NCI-H187 (cell line): ENCODE data around the gene PARM1.
"Not testable (repeated sequence)": the region's sequence is repeated elsewhere in the genome, so short reads cannot be mapped to it uniquely, and the experiment has no call there.

Experiments
- DNase-seq, 2 experiments: peaks; one replicate each; lab custom pipeline; 2025; lab: John Stamatoyannopoulos, UW

Gene PARM1

DNA sequence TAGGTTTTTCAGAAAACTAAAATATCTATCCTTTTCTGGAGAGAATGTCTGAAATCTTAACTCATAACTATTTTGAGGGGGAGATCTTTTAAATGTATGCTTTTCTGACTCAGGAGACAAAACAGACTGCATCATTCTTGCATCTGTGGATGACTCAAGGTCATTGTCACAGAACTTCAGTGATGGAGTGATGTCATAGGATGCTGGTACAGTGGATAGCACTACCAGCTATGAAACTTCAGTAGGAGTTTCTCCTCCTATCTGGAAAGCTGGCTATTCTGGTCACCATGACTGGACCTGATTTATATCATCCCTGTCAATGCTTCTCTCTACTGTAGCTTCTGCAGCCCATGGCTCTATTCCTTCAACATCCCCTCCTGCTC is 50.3 kb downstream of the PARM1 start:
- DNase-seq, result no peak

DNA sequence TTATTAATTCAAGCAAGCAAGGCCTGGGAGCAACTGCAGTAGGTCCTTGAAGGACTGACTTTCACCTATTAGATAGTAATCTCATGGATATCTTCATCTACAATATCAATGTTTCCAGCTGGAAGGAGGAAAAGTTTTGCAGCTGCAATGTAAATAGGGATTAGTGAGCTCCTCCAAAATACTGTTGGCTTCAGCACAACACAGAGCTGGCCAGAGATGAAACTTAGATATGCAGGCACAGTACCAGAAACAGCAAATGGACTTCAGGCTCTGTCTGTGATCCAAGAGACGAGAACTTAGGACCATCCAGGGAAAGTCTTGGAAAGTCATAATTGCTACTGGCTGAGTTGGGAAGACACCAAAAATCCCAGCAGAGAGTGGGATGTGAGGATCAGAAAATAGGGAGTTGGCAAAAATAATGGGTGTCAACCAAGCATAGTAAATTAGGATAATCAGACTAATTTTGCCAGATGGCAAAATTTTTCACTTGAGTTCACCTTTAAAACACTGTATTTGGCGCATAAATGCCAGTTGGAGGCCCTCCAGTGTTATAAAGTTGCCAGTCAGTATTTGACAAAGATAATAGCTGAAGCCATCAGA is 57.5 kb downstream of the PARM1 start:
- DNase-seq, result no peak

DNA sequence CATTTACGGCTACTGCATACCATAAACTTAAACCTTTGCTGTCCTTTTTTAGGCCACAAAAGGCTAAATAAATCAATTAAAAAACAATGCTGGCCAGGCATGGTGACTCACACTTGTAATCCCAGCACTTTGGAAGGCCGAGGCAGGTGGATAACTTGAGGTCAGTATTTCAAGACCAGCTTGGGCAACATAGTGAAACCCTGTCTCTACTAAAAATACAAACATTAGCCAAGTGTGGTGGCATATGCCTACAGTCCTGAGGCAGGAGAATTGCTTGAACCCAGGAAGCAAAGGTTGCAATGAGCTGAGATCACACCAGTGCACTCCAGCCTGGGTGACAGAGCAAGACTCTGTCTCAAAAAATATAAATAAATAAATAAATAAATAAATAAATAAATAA is 61.5 kb downstream of the PARM1 start:
- DNase-seq, result not testable (repeated sequence)

DNA sequence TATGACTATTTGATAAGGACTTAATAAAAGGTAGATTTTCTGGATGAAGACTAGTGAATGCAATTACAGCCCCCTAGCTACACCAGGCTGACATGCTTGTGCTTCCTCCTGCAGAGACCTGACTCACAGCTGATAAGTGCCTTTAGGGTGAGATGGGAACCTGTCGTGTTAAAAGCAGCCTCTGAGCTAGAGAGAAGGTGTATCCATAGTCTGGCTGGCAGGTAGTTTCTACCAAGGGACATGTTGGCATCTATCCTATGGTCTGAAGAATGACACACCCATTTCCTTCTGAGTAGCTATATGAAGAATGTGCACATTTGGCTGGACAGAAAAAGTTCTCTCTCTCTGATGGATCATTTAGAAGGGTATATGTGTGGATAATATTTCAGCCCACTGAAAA is 64.1 kb downstream of the PARM1 start:
- no peak for DNase-seq

DNA sequence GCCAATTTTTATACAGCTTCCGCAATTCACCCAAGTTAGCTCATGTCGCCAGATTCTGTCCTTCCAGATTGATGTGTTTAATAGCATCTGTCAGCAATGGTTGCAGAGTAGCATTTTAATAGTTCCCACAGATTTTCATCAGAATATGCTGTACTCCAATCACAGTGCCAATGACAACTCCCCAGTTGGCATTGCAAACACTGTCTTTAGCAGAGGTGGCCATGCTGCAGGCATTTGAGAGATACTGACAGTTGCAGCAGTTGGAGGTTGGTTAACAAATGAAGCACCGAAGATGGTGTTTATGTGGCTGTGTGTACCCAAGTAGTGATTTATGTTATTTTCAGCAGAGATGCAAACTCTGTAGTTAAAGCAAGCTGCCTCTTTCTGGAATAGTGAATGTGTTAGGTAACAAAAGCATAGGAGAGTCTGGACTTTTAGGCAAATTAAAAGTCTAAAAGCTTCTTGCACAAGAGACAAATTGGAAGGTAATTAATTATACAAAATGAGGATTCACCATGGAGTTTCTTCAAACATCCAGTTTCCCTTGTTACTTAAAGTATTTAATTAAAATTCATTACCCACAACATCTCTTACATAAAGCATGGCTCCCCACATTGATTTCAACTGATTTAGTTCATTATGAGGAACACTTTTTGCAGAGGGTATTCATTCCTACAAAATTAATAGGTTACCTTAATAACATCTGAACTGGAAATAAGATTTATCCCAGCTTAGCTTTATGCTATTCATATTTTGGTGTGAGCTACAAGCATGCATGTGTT is 65.2 kb downstream of the PARM1 start:
- no peak for DNase-seq

DNA sequence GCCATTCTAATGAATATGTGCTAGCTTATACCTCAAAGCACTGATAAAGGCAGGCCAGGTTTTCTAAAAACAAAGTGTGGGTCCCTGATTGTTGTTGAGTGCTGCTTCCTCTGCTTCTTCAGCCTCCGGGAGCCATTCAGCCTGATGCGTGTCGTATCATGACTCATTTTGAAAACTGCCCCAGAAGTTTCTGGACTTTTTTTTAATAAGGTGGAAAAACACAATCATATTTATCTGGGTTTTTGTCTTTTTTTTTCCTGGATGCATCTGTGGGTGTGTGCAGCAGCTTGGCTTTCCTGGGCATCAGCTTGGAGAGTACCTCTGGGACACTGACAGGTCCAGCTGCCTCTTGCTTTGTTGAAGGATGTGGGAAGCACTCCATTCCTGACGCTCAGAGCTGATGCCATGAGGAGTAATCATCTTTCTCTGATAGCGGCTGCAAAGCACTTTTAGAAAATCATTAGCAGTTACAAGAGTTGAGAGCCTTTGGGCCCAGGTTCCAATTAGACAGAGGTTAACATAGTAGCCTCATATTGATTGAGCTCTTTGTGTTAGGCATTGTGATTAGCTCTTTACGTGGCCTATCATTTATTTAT is 66.9 kb downstream of the PARM1 start:
- no peak for DNase-seq

DNA sequence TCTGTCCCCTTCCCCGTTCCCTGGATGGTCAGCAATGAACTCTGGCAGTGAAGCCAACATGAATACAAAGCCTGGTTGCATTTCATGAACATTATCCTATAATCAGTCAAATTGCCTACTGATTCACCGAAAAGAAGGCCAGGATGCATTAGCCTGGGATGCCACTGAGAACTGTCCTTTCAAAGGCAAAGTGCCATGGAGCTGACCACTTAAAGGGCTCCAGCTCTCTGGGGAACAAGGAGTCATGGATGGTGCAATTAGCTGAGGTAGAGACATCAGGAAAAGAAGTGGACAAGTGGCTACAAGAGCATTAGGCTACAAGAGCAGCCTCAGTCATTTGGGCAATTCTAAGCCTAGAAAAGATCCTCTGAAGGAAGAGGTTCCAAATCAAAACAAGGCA is 69.0 kb downstream of the PARM1 start:
- no peak for DNase-seq

DNA sequence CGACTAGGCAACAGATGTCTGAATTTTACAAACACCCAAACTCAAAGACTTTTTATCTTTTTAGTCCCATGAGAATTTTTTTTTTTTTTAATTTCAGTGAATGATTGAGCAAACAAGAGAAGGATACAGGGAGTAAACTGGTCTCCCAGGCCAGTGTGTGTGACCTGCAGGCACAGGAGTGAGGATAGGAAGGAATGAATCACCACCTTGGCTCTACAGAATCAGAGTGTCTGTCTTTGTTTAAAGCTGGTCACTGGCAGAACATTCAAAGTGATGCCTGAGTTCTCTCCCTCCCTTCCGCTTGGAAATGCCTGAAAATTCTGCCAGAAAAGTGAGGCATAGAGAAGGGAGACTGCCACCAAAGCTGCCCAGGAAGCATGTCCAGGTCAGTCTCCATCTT is 69.5 kb downstream of the PARM1 start:
- DNase-seq, result no peak

DNA sequence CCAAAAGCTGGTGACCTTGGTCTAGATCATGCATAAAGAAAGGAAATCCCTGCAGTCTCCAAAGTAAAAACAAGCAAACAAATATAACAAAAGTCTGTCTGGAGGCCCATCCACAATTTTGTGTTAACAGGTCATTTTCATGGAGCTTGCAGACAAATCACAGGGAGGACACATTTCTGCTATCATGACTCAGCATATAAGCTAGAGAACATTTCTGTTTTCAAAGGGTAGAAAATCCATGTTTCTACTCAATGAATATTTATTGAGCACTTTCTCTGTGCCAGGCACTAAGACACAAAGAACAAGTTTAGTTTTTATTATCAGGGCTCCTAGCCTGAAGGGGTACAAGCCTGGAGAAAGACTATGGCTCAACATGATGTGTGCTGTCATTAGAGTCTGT is 71.1 kb downstream of the PARM1 start:
- no peak for DNase-seq

DNA sequence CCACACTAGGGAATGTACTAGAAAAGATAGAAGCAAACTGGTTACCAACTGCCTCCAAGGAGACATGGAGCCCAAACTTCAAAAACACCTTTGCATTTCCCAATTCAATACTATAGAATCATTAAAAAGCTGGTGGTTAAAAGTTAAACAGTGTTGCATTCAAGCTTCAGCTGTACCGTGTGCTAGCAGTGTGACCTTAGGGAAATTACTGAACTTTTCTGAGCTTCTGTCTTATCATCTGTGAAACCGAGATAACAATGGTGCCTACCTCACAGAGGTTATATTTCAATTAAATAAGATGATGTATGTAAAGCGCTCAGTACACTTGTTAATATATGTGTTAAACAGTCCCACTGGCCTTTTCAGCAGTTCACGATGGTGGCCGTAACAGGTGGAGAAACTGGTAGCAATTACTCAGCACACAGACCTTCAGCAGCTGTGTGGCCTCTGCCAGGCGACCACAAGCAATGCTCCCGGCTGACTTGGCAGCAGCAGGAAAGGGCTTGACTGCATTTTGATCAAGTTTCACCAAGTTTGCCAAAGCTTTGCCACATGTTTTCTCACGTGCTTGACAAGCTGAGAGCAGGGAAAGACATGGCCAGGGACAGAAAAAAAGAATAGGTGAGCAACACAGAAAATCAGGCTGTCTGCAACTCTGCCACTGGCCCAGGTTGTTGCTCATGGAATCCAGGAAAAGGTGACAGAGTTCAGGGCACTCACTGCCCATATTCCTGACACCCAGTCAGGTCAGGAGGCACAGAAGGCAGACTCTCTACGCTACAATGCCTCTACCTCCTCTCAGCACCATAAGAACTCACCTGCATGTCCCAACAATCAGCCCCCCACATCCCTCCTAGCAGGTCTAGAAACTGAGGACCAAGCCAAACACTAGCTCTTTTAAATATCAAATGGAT is 72.1 kb downstream of the PARM1 start:
- DNase-seq, result no peak

DNA sequence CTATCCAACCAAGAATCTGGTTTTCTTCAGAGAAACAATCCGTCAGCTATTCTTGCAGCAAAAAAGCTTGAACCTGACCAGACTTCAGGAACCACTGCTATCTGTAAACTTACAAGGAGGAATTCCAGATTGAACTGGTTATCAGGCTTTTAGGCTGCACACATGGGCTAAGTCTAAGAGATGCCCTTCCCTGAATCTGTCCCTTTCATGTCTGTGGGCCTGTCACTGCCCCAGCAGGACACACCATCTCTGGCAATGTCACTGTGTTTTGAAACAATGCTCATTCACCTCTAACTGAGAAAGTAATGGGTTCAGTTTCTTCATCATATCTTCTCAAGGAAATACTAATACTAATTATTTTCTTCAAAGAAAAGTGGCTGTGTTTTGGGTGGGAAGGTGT is 72.8 kb downstream of the PARM1 start:
- DNase-seq, result no peak

DNA sequence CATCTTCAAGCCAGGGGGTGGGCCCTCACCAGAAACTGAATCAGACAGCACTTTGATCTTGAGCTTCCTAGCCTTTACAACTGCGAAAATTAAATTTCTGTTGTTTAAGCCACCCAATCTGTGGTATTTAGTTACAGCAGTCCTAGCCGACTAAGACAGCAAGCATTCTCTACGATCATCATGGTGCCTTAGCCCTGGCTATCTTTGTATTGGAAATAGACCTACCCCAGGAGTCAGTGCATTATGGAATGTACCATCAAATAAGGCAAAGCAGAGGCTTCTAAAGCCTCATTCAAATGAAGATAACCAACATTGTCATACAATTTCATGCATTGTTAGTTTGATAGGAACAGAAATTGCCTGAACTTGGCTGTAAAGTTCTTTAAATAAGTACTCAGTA is 75.0 kb downstream of the PARM1 start:
- DNase-seq, result no peak

DNA sequence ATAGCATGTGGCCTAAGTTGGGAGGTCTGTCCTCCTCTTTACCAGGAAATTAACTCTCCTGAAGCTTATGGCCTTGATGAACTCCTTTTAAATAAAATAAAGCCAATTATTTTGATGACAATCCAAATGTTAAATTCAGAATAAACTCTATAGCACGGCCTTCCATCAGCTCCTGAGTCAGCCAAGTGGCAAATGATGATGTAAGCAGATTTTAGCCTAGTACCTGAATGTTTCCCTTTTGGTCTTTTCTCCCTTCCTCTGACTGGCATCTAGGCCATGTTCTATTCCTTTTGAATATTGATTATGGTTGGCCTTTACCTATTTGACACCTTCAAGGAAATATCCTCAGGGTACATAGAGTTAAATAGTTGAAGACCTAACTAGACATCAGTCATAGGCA is 76.2 kb downstream of the PARM1 start:
- no peak for DNase-seq

DNA sequence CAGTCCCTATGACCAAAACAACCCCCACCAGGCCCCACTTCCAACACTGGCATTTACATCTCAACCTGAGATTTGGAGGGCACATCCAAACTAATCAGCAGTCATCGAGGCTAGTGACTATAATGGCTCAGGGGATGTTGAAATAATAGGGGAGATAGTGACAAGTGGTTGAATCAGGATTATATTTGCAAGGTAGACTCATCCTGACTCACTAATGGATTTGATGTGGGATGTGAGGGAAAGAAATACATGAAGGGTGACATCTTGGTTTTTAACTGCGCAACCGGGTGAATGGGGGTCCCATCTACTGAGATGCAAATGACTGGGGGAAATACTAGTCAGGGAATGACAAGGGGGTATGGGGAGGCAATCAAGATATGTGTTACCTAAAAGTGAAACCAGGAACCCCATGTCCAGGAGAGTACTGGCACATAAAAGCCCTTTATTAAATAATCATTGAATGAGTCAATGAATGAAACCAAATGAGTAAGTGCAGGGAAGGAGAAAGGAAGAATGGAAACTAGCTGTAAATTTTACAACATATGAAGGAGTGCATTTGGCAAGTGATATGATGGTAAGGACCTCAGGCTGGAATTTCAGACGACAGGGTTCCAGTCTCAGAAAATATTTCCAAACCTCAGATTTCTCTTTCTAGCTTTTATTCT is 78.3 kb downstream of the PARM1 start:
- no peak for DNase-seq

DNA sequence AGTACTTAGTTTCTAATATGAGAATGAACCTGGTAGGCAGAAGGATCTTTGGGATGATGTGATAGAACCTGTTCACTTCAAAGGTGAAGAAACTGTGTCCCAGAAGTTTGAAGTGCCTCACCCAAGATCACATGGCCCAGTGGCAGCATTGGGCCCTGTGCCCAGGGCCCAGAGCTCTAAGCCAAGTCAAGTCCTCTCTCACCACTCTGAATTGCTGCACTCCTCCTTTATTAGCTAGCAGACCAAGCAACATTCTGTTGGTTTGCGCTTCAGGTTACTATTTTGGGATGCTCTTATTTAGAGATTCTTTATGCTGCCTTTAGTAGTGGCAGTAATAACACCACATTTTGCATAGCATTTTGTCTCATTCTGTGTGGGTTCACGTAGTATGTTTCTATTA is 82.7 kb downstream of the PARM1 start:
- DNase-seq, result no peak

DNA sequence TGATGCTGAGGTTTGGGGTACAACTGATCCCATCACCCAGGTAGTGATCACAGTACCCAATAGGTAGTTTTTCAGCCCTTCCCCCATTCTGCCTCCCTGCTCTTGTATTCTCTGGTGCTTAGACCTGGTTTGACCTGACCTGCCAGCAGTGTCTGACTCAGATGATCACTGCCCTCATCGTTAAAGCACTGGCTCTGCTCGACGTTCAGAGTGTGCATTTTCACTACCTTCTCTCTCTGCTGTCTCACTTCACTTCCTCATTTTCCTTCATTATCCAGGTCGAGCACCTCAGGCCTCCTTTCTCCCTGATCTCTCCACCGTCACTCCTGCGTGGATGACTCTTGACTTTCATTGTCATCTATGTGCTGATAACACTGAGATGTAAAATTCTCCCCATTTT is 83.6 kb downstream of the PARM1 start:
- no peak for DNase-seq

DNA sequence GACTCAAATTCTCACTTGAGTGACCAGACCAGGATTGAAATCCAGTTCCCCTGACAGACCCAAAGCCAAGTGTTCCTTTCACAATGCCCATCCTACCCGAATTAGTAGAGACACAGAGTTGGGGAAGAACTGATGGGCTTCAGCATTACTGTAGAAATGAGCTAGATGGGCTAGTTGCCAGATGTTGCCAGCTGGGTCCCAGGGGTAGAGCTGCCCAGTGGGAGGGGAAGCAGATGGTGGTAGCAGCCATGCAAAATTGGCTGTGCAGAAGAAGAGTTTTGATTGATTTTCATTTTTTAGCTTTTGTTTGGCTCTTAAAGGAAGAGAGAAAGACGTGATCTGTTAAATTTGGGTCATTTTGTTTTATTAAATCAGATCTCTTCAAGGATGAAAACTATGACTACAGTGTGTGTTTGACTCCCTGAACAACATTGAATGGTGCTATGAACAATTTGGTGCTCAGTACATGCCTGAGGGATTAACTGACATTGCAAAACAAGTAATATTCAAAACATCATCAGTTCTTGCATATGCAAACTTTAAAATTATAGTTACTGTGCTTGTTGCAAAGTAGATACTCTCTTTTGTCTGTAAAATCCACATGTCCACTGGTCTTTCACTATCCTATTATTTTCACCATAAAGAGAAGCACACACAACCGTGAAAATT is 86.0 kb downstream of the PARM1 start:
- DNase-seq, result no peak

DNA sequence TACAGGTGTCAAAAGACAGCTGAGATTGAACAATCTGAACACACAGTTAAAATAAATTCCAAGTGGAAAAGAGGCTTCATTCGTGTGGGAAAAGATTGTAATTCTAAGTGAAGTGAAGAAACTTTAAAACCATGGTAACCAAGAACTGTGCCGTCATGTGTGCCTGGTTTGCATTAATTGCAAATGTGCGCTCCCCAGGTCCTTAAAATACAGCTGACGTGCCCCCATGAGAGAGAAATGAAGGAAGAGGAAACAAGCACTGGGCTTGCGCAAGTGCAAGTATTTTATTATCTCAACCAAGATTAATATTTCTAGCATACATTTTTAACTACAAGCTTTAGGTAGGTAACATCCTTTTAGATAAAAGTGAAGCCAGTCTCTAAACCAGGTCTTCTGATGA is 92.5 kb downstream of the PARM1 start:
- no peak for DNase-seq

DNA sequence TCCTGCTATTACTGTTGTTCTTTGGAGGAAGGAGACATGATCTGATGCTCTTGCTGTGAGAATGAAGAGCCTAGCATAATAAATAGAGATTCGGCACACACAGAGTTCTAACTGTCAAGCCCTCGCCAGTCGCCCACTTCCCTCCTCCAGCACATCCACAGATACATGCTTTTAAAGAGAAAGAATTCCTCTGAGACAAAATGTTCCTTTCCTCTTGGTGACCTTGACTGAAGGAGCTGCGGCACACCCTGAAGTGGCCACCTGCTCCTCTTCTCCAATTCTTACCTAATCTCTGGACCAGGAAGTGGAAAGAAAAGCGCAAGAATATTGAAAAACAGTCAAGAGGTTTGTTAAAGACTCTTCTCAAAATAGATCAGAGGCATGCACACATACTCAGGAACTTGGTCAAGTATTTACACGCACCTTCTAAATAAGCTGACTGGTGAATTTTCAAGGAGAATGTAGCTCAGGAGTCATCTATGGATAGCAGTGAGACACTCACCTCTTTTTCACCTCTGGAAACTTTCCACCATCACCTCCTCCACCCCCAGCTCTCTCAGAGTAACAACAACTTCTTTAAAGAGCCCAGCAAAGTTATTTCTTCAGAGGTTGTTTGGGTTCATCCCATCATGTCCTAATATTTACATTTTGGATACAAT is 95.4 kb downstream of the PARM1 start:
- no peak for DNase-seq

DNA sequence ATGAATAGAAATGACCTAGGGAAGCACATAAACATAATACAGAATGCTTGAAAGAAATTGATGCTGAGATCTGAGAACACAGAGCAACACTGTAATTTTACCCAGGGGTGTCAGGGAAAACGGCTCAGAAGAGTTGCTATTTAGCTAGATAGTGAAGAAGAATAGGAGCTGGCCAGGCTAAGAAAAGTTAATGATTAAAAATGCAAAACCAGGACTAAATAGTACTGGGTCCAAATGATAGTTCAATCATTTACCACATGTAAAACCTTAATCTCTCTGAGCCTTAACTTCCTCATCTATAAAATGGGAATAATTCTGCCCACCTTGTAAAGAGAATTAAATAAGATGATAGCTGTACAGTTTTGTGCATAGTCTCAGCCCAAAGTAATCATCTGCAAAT is 97.1 kb downstream of the PARM1 start:
- no peak for DNase-seq

DNA sequence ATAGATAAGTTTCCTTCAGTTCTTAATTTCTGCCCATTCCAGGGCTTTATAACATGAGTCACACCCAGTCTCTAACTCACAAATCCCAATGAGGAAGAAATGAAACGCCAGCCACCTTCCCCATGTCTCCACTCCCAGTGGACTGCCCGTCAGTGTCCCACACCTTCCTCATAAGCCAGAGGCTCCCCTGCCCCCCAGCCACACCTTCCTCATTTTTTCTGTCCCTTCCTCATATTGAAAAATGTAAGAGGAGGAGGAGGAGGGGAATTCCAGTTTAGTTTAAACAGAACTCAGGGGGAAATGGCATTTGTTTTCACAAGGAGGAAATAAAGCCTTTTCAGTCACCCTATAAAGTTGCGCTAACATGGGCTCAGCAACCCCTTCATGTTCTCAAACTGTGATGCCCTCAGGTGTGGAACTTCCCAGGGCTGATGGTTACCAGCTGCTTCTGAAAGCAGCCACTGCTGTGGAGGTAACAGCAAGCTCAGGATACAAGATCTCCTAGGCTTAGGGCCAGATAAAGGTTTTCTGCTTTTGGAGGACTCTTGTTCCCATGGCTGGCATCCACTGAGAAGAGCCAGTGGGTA is 97.8 kb downstream of the PARM1 start:
- no peak for DNase-seq
